ENCODE data around the gene ARHGAP26. TPM values are rescaled to one million over a fixed set of nuclear protein-coding genes. Genes with fewer than 3 reads are reported as not detected.

ARHGAP26 gene
- total and polyA plus RNA-seq, 7 donors = 5.4 to 25.5 (median 19.1) TPM

GRCh38 chr5:143002459-143003327 lies 232.5 kb downstream of the ARHGAP26 start:
- TF ChIP-seq EP300 (IDR thresholded peaks at IDR 0.05) (peak in 2 of 4 donors; percentile 23 to 51), POLR2A (IDR thresholded peaks at IDR 0.05) (no peak), POLR2AphosphoS5 (IDR thresholded peaks at IDR 0.05) (peak; percentile 40 to 73 (median 48))
- TF ChIP-seq, protein P1, sequence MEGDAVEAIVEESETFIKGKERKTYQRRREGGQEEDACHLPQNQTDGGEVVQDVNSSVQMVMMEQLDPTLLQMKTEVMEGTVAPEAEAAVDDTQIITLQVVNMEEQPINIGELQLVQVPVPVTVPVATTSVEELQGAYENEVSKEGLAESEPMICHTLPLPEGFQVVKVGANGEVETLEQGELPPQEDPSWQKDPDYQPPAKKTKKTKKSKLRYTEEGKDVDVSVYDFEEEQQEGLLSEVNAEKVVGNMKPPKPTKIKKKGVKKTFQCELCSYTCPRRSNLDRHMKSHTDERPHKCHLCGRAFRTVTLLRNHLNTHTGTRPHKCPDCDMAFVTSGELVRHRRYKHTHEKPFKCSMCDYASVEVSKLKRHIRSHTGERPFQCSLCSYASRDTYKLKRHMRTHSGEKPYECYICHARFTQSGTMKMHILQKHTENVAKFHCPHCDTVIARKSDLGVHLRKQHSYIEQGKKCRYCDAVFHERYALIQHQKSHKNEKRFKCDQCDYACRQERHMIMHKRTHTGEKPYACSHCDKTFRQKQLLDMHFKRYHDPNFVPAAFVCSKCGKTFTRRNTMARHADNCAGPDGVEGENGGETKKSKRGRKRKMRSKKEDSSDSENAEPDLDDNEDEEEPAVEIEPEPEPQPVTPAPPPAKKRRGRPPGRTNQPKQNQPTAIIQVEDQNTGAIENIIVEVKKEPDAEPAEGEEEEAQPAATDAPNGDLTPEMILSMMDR (IDR thresholded peaks at IDR 0.05) = peak in 3 of 4 experiments; percentile 34 to 48 (median 43)
- no peak overlapping the region for H3K4me3 ChIP-seq
- H3K27ac ChIP-seq = peak overlapping the region; percentile 14 to 60 (median 48)
- no peaks in the 10 kb centered on the region for H3K36me3 ChIP-seq
- no peaks in the 10 kb centered on the region for H3K27me3 ChIP-seq
- H3K4me1 ChIP-seq = peaks cover 0 to 28% (median 27%) of the 10 kb centered on the region in 4 donors
- DNase-seq = no peak
- 39 to 61% methylated on average over 7 of the region's 7 CpGs for WGBS, 2 donors
- intact Hi-C loops (cut with DNase I) = loop anchor here (5.0 kb wide), 1 partner anchor 400 kb away; the partner anchor contains the start of gene NR3C1
- no peaks in the 10 kb centered on the region for H3K9me3 ChIP-seq

GRCh38 chr5:143003328-143003636 lies 233.1 kb downstream of the ARHGAP26 start:
- Histone ChIP-seq H3K36me3 (no peaks in the 10 kb centered on the region), H3K9me3 (no peaks in the 10 kb centered on the region), H3K27me3 (no peaks in the 10 kb centered on the region), H3K4me3 (no peak overlapping the region), H3K4me1 (peaks cover 0 to 28% (median 27%) of the 10 kb centered on the region in 4 donors), H3K27ac (peak overlapping the region; percentile 14 to 60 (median 48))
- TF ChIP-seq, protein P1 (IDR thresholded peaks at IDR 0.05) = no peak
- TF ChIP-seq POLR2A (IDR thresholded peaks at IDR 0.05) (no peak), EP300 (IDR thresholded peaks at IDR 0.05) (no peak), POLR2AphosphoS5 (IDR thresholded peaks at IDR 0.05) (no peak)
- WGBS, 2 donors = 88 to 91% methylated on average over 3 of the region's 3 CpGs
- intact Hi-C loops (cut with DNase I) = loop anchor here (5.0 kb wide), 1 partner anchor 399 kb away; the partner anchor contains the start of gene NR3C1
- no peak for DNase-seq

DNA sequence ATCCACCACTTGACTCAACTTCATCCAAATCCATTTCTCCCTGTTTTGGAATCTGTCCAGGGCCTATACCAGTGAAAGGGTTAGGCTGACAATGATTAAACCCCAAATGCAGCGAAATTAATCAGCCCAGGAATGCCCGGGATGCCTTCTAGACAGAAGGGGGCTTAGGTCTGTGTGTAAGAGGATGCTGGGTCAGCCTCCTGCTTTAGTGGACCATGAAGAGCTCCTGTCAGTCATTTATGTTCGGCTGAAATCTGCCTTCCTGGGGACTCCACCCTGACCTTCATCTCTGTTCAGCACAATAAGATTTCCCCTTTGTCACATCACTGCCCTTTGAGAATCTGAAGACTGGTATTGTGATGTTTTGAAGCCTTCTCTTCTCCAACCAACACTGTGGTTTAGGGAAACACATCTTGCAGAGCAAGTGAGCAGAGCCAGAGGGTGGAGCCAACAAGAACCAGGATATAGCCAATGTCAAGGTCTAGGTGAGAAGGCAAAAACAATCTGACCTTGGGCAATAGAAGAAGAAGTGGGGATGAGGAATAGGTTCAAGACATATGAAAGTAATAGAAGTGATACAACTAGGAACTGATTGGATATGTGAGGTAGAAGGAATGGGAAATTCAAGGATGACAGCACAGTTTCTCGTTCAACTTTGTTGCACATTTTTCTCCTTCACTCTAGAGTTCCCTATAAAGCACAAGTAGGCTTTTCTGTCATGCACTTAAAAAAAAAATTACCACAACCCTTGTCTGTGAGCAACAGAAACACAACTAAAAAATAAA lies 234.4 kb downstream of the ARHGAP26 start:
- Histone ChIP-seq H3K4me3 (no peak overlapping the region), H3K36me3 (no peaks in the 10 kb centered on the region), H3K4me1 (peaks cover 0 to 35% (median 29%) of the 10 kb centered on the region in 4 donors), H3K27me3 (no peaks in the 10 kb centered on the region), H3K27ac (no peak overlapping the region), H3K9me3 (no peaks in the 10 kb centered on the region)
- TF ChIP-seq POLR2AphosphoS5 (IDR thresholded peaks at IDR 0.05) (no peak), POLR2A (IDR thresholded peaks at IDR 0.05) (no peak), EP300 (IDR thresholded peaks at IDR 0.05) (no peak)
- TF ChIP-seq, protein P1 (IDR thresholded peaks at IDR 0.05) = no peak
- 64 to 82% methylated on average over 4 of the region's 4 CpGs for WGBS, 2 donors
- DNase-seq = no peak
- intact Hi-C loops (cut with DNase I) = loop anchor here (5.0 kb wide), 1 partner anchor 398 kb away; the partner anchor contains the start of gene NR3C1

- Histone ChIP-seq H3K4me1 (peaks cover 0 to 34% (median 28%) of the 10 kb centered on the region in 4 donors), H3K27me3 (no peaks in the 10 kb centered on the region), H3K27ac (peak overlapping the region in 1 of 4 donors; percentile 50), H3K4me3 (no peak overlapping the region), H3K36me3 (no peaks in the 10 kb centered on the region), H3K9me3 (no peaks in the 10 kb centered on the region)
- no peak for TF ChIP-seq POLR2AphosphoS5 (IDR thresholded peaks at IDR 0.05)
- DNase-seq = no peak
- intact Hi-C loops (cut with DNase I) = no loop called here
These were observed 236.3 kb downstream of the ARHGAP26 start for GRCh38 chr5:143006501-143006900.

DNA sequence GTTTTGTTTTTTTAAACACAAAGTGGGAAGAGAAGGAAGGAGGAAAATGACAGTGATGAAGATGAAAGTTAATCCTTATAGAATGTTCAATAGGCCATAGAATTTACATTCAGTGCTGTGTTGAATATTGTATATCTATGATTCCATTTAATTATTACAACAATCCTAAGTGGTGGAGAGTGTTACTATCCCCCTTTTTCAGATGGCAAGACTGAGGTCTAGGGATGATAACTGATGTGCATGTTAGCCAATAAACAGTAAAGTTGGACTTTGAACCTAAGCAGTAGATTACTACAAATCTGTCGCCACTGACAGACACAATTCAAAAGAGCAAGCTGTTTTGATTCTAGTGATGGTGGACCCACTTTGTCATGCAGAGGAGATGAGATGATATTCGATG lies 237.9 kb downstream of the ARHGAP26 start:
- Histone ChIP-seq H3K27me3 (no peaks in the 10 kb centered on the region), H3K27ac (no peak overlapping the region), H3K4me1 (peaks cover 0 to 19% (median 13%) of the 10 kb centered on the region in 4 donors), H3K4me3 (no peak overlapping the region), H3K36me3 (no peaks in the 10 kb centered on the region), H3K9me3 (no peaks in the 10 kb centered on the region)
- TF ChIP-seq EP300 (IDR thresholded peaks at IDR 0.05) = no peak
- TF ChIP-seq POLR2A (IDR thresholded peaks at IDR 0.05) = no peak
- no peak for TF ChIP-seq POLR2AphosphoS5 (IDR thresholded peaks at IDR 0.05)
- TF ChIP-seq, protein P1 (IDR thresholded peaks at IDR 0.05) = no peak
- no peak for DNase-seq
- intact Hi-C loops (cut with DNase I) = no loop called here
- WGBS, 2 donors = 57 to 86% methylated on average over 2 of the region's 2 CpGs

Measured in sigmoid colon (tissue), 7 donors.